Uterus (tissue), 4 donors: ENCODE results near the gene HOXA13. TPM values are rescaled to one million over a fixed set of nuclear protein-coding genes. Genes with fewer than 3 reads are reported as not detected.

ENCODE experiments used
- DNase-seq, 2 donors: peaks; one replicate each; pipeline ENCODE4 v3.0.0-alpha.2; 2019 to 2020
- H3K27ac ChIP-seq, 2 donors: fragments of 200-600 bp; sonication (generic); 1 replicate in 1 of 2; 2 replicates in 1 of 2; pipeline ENCODE4 v1.5.1; 2016 to 2018
- H3K27me3 ChIP-seq, 2 donors: fragments of 200-600 bp; sonication (generic); one replicate each; pipeline ENCODE4 v1.5.1; 2018 to 2019; ENCODE audit warnings: control low read depth in 1 of 2
- H3K36me3 ChIP-seq, 2 donors: fragments of 200-600 bp; sonication (generic); one replicate each; pipeline ENCODE4 v1.5.1; 2019; ENCODE audit warnings: control low read depth in 1 of 2
- H3K4me1 ChIP-seq, 2 donors: fragments of 200-600 bp; sonication (generic); one replicate each; pipeline ENCODE4 v1.5.1; 2018 to 2019; ENCODE audit warnings: control low read depth in 1 of 2
- H3K4me3 ChIP-seq, 2 donors: fragments of 200-600 bp; sonication (generic); 1 replicate in 1 of 2; 2 replicates in 1 of 2; pipeline ENCODE4 v1.5.1; 2018 to 2019; ENCODE audit warnings: mild to moderate bottlenecking in 1 of 2
- H3K9me3 ChIP-seq, 2 donors: fragments of 200-600 bp; sonication (generic); one replicate each; pipeline ENCODE4 v1.5.1; 2019; ENCODE audit warnings: control low read depth in 1 of 2
- POLR2A ChIP-seq, 2 donors: fragments of 450-650 bp; IDR thresholded peaks; one replicate each; pipeline ENCODE4 v1.6.1; 2016; ENCODE audit warnings: antibody characterized with exemption in 2 of 2, mild to moderate bottlenecking in 1 of 2, moderate library complexity in 1 of 2
- intact Hi-C: fragments of 100-400 bp; cut with DNase I; formaldehyde crosslinking; loops from one replicate; pipeline ENCODE4 v1.15.1; 2023; ENCODE audit warnings: low total_unique reads
- total RNA-seq, 4 donors: library from RNA; depleted of rRNA in 3 of 4; stranded (reverse); fragments of >200 nt in 3 of 4; gene quantifications; one replicate each; pipeline versions ENCODE4 v1.1.0 to v1.2.4, GENCODE V29; 2014 to 2023
- TF ChIP-seq, protein P1 (sequence below), 4 experiments: fragments of 200-600 bp in 2 of 4; fragments of 450-650 bp in 2 of 4; sonication (generic) in 2 of 4; IDR thresholded peaks; one replicate each; pipeline ENCODE4 v1.5.1; 2016 to 2019; ENCODE audit warnings: antibody characterized with exemption in 4 of 4, mild to moderate bottlenecking in 2 of 4, moderate library complexity in 1 of 4
- donor health status: DM: yes; HTN: yes; CAD: no.

HOXA13 gene
- total RNA-seq, 4 donors from 2014 or later, result 0.40 to 27.5 (median 1.1) TPM

DNA sequence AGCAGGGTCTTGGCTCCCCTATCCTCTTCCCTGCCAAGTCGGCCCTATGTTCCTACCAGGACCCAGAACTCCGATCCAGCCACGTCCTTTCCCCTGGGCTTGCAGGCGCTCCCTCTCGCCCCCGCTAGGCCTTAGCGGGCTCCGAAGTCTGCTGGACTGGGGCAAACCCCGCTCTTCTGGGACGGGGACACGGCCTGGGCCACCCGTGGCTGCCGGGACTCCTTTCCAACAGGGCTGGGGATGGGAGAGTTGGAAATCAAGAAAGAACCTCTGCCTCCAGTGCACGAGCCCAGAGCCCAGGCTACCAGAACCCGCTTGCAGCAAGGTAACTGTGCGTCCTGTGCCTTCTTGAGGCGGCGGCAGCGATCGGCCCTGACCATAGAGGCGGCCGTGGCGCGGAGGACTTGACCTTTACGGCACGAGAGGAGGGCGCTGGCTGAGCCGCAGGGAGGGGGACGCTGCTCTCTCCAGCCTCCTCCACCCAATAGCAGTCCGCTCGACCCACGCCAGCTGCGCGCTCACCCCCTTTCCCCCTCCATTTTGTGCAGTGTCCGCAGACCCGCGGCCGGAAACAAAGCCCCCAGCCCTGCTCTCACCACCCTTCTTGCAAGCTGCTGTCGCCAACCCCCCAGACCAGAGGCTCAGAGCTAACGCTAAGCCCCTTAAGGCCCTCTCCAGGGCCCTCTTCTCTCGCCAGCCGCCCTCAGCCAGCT lies 7.9 kb downstream of the HOXA13 start:
- H3K4me1 ChIP-seq, result peaks cover 0 to 4% of the 10 kb centered on the region in 2 donors
- peak overlapping the region; percentile 45 to 55 for H3K4me3 ChIP-seq
- no peaks in the 10 kb centered on the region for H3K9me3 ChIP-seq
- peak overlapping the region; percentile 94 to 96 for H3K27ac ChIP-seq
- TF ChIP-seq, protein P1, sequence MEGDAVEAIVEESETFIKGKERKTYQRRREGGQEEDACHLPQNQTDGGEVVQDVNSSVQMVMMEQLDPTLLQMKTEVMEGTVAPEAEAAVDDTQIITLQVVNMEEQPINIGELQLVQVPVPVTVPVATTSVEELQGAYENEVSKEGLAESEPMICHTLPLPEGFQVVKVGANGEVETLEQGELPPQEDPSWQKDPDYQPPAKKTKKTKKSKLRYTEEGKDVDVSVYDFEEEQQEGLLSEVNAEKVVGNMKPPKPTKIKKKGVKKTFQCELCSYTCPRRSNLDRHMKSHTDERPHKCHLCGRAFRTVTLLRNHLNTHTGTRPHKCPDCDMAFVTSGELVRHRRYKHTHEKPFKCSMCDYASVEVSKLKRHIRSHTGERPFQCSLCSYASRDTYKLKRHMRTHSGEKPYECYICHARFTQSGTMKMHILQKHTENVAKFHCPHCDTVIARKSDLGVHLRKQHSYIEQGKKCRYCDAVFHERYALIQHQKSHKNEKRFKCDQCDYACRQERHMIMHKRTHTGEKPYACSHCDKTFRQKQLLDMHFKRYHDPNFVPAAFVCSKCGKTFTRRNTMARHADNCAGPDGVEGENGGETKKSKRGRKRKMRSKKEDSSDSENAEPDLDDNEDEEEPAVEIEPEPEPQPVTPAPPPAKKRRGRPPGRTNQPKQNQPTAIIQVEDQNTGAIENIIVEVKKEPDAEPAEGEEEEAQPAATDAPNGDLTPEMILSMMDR (IDR thresholded peaks at IDR 0.05), result no peak
- TF ChIP-seq POLR2A (IDR thresholded peaks at IDR 0.05), result peak in 1 of 2 donors; percentile 24
- intact Hi-C loops, result no loop called here
- peak; percentile 56 to 84 for DNase-seq
- H3K27me3 ChIP-seq, result peaks cover 4 to 13% of the 10 kb centered on the region in 2 donors
- H3K36me3 ChIP-seq, result no peaks in the 10 kb centered on the region

DNA sequence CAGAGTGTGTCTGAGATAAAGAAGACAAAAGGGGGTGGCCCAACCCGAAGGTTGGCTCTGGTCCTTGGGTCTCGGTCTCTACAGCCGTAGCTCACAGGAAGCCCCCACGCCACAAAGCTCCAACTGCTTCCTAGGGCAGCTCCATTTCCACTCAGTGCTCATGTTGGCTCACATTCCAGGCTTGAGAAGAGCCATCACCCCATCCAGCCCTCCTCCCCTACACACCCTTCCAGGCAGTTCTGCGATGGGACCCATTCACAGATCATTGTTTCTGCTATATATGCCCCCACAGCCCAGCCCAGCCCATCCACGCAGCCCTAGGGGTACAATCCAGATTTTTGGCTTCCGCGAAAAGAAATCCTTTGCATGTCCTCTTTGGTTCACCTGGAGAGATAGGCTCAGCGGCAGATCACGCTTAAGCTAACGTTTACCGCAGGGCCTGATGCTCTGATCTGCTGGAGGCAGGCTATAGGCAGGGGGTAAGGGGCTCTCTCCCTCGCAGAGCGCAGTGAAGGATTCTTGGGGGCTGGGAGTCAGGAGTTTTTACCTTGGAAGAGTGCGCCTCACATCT lies 8.6 kb downstream of the HOXA13 start:
- H3K4me1 ChIP-seq, result peaks cover 0 to 4% of the 10 kb centered on the region in 2 donors
- no peaks in the 10 kb centered on the region for H3K9me3 ChIP-seq
- intact Hi-C loops, result no loop called here
- no peaks in the 10 kb centered on the region for H3K36me3 ChIP-seq
- TF ChIP-seq, protein P1 (IDR thresholded peaks at IDR 0.05), result no peak
- TF ChIP-seq POLR2A (IDR thresholded peaks at IDR 0.05), result no peak
- peak in 1 of 2 donors; percentile 37 for DNase-seq
- H3K27me3 ChIP-seq, result peaks cover 4 to 7% of the 10 kb centered on the region in 2 donors
- H3K27ac ChIP-seq, result peak overlapping the region; percentile 94 to 96
- peak overlapping the region; percentile 45 to 55 for H3K4me3 ChIP-seq

DNA sequence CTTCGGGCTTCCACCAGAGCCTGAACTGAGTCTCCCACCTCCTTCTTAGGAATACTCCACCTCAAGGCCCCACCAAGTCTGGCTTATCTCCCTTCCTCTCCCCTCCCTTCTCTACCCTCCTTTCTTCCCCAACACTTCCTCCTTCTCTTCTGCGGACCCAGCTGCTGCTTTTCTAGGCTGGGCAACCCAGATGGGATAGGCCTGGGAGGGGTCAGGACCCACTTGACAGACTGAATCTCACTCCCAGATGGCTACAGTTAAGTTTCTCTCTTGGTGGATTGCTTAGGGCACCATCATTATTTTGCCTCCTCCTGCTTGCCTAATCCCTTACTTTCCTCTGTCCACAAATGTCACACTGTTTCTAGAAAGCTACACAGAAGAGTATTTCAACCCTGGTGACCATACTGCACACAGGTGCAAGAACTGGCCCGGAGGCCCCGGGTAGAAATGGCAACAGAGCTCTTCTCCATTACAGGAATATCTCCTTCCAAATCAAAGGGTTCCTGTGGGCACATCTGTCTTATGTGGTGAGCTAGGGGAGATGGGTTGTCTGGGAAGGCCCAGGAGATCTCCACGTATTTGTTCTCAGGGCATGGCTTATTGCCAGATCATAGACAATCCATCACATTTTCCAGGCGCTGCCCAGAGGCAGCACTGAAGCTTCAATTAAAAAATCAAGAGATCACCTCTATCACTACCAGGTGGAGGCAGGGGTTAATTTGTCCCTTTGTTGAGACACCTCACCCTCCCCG lies 9.7 kb downstream of the HOXA13 start:
- no peak for TF ChIP-seq POLR2A (IDR thresholded peaks at IDR 0.05)
- TF ChIP-seq, protein P1 (IDR thresholded peaks at IDR 0.05), result no peak
- Histone ChIP-seq H3K36me3 (no peaks in the 10 kb centered on the region), H3K27me3 (no peaks in the 10 kb centered on the region), H3K9me3 (no peaks in the 10 kb centered on the region), H3K4me1 (peaks cover 0 to 4% of the 10 kb centered on the region in 2 donors), H3K4me3 (no peak overlapping the region), H3K27ac (peak overlapping the region; percentile 94 to 96)
- no peak for DNase-seq
- intact Hi-C loops, result loop anchor here (5.0 kb wide), 1 partner anchor 472 kb away; the partner anchor contains the start of gene HIBADH

DNA sequence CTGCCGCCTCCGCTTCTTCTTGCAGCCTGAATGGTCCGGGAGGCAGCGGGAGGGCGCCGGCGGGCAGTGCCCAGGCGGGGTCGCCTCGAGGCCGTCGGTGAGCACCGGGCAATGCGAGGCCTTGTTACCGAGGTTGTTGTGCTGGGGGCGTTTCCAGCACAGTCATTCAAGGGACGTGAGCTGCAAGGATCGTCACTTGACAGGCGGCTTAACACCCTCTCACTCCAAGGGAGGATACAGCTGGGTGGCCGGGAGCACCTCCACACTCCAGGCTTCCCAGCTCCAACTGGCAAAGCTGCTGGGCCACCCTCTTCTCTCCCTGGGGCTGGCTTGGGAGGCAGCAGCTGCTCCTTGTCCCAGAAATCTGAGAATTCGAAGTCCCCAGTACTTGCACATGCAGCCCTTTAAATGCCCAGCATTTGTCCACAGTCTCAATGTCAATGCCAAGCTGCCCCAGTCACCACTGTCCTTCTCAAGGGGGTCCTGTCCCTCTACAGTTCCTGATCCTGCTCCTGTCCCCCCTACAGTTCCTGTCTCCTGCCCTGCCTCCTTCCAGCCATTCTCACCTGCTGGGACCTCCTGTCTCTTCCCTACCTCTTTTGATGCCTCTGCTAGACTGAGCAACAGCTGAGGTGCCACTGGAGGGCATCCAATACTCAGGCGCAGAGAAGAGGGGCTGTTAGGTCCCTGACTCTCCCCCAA lies 10.4 kb downstream of the HOXA13 start:
- Histone ChIP-seq H3K9me3 (no peaks in the 10 kb centered on the region), H3K27ac (peak overlapping the region; percentile 94 to 96), H3K36me3 (no peaks in the 10 kb centered on the region), H3K27me3 (no peaks in the 10 kb centered on the region), H3K4me3 (peak overlapping the region; percentile 56 to 79), H3K4me1 (peaks cover 0 to 4% of the 10 kb centered on the region in 2 donors)
- DNase-seq, result peak; percentile 55 to 79
- intact Hi-C loops, result loop anchor here (5.0 kb wide), 1 partner anchor 473 kb away; the partner anchor contains the start of gene HIBADH
- TF ChIP-seq, protein P1 (IDR thresholded peaks at IDR 0.05), result no peak
- peak; percentile 32 to 40 for TF ChIP-seq POLR2A (IDR thresholded peaks at IDR 0.05)
